Body of pancreas (tissue), 4 donors: ENCODE measurements around the gene IFTAP. TPM values are rescaled to one million over a fixed set of nuclear protein-coding genes. Genes with fewer than 3 reads are reported as not detected.
A peak's percentile ranks its signal among the peaks of the same experiment; 100 is the strongest.

Experiments used
- ATAC-seq: fragments of 150-250 bp; one replicate; pipeline ENCODE4 v1.9.1; 2016
- DNase-seq, 4 donors: peaks; one replicate each; pipeline ENCODE4 v3.0.0-alpha.2; 2019
- H3K27ac ChIP-seq, 4 donors: fragments of 200-600 bp; sonication (generic); 1 replicate in 3 of 4; 2 replicates in 1 of 4; pipeline versions ENCODE4 v1.5.1 to v1.6.1; 2016 to 2019; ENCODE audit warnings: mild to moderate bottlenecking in 1 of 4, mixed read lengths in 1 of 4, moderate library complexity in 1 of 4
- H3K27me3 ChIP-seq, 2 donors: fragments of 200-600 bp; sonication (generic); one replicate each; pipeline ENCODE4 v1.6.0; 2016; ENCODE audit warnings: mild to moderate bottlenecking in 1 of 2
- H3K36me3 ChIP-seq, 2 donors: fragments of 200-600 bp; sonication (generic); replicated peaks in 1 of 2; 2 replicates each; pipeline ENCODE4 v1.5.1; 2016; ENCODE audit warnings: low read depth in 2 of 2; ENCODE audit not compliant: insufficient read depth in 1 of 2
- H3K4me1 ChIP-seq: fragments of 200-600 bp; sonication (generic); one replicate; pipeline ENCODE4 v1.6.0; 2016
- H3K4me3 ChIP-seq, 2 donors: fragments of 200-600 bp; sonication (generic); 1 replicate in 1 of 2; 2 replicates in 1 of 2; pipeline ENCODE4 v1.5.1; 2016 to 2019
- H3K9me3 ChIP-seq, 3 donors: fragments of 200-600 bp; sonication (generic); 1 replicate in 2 of 3; 2 replicates in 1 of 3; pipeline ENCODE4 v1.5.1; 2016
- POLR2A ChIP-seq, 3 donors: fragments of 450-650 bp; IDR thresholded peaks; one replicate each; pipeline ENCODE4 v1.6.1; 2016; ENCODE audit warnings: antibody characterized with exemption in 3 of 3, mild to moderate bottlenecking in 2 of 3
- WGBS, 2 donors: methylation state at CpG; one replicate each; pipeline ENCODE4 v1.1.5; 2017; 5-methylcytosine and 5-hydroxymethylcytosine counted together
- intact Hi-C: fragments of 100-400 bp; cut with DNase I; formaldehyde crosslinking; loops from one replicate; pipeline ENCODE4 v1.15.1; 2023
- total RNA-seq, 2 donors: library from RNA; depleted of rRNA; stranded (reverse); fragments of >200 nt; gene quantifications; one replicate each; pipeline ENCODE4 v1.1.0, GENCODE V29; 2016
- TF ChIP-seq, protein P1 (sequence below), 7 experiments: fragments of 450-650 bp in 4 of 7; fragments of 200-600 bp in 3 of 7; sonication (generic) in 3 of 7; IDR thresholded peaks; one replicate each; pipeline ENCODE4 v1.5.1; 2016 to 2019; ENCODE audit warnings: antibody characterized with exemption in 7 of 7

Gene IFTAP
- total RNA-seq, 2 donors from 2014 or later, result 11.9 to 14.3 TPM

DNA sequence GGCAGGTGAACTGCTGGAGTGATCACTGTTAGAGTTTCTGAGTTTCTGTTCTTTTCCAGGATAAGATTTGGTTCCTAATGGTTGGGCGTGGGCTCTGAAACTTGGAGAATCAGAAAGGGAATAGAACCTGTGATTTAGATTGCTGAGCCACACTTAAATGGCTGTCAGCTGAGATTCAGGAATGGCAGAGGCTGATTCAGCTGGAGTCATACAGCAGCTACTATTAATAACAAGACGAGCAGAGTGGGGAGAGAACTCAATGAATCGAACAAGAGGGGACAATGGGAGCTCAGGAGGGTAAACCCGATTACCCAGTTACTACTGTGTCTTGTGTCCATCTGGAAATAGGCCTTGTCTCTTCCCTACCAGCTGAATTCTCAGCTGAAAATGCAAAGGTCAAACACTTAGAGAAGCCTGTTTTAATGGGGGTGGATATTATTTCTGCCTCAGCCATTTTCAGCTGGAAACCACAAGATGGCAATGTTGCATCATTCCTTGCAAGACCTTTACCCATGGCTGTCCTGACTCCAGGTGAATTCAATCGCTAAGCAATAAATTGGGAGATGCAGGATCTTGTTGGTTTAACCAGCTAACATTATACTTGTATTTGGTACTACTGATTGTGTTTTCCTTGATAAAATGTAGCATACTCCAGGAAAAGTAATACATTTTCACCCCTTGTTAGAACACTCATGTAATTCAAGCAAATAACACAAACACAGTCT lies 108.2 kb downstream of the IFTAP start:
- DNase-seq, result peak; percentile 20 to 61 (median 37)
- H3K36me3 ChIP-seq, result no peaks in the 10 kb centered on the region
- WGBS, 2 donors, result 41 to 45% methylated on average over 5 of the region's 5 CpGs
- no peaks in the 10 kb centered on the region for H3K9me3 ChIP-seq
- intact Hi-C loops, result no loop called here
- no peak overlapping the region for H3K4me3 ChIP-seq
- H3K27ac ChIP-seq, result no peak overlapping the region
- ATAC-seq, result peak; percentile 73
- no peaks in the 10 kb centered on the region for H3K4me1 ChIP-seq
- TF ChIP-seq POLR2A (IDR thresholded peaks at IDR 0.05), result no peak
- TF ChIP-seq, protein P1, sequence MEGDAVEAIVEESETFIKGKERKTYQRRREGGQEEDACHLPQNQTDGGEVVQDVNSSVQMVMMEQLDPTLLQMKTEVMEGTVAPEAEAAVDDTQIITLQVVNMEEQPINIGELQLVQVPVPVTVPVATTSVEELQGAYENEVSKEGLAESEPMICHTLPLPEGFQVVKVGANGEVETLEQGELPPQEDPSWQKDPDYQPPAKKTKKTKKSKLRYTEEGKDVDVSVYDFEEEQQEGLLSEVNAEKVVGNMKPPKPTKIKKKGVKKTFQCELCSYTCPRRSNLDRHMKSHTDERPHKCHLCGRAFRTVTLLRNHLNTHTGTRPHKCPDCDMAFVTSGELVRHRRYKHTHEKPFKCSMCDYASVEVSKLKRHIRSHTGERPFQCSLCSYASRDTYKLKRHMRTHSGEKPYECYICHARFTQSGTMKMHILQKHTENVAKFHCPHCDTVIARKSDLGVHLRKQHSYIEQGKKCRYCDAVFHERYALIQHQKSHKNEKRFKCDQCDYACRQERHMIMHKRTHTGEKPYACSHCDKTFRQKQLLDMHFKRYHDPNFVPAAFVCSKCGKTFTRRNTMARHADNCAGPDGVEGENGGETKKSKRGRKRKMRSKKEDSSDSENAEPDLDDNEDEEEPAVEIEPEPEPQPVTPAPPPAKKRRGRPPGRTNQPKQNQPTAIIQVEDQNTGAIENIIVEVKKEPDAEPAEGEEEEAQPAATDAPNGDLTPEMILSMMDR (IDR thresholded peaks at IDR 0.05), result peak; percentile 65 to 95 (median 89)
- no peaks in the 10 kb centered on the region for H3K27me3 ChIP-seq

DNA sequence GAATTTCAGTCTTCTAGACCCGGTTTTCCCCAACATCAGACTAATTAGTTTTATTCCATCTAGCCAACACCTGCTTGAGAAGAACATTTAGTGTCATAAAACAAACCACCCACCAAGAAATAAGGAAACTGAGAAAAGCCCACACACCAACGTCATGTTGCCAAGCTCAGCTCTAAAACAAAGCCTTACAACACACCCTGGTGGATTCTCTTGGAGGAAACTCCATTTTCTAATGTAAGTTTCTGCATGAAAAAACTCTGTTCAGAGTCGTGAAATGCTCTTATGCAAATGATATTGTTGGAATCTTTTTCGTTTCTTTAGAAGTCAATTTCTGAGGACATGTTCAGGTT lies 108.7 kb downstream of the IFTAP start:
- no peaks in the 10 kb centered on the region for H3K27me3 ChIP-seq
- no peaks in the 10 kb centered on the region for H3K36me3 ChIP-seq
- no peak for ATAC-seq
- DNase-seq, result no peak
- intact Hi-C loops, result no loop called here
- H3K4me3 ChIP-seq, result no peak overlapping the region
- WGBS, 2 donors, result 48 to 49% methylated on average over 4 of the region's 4 CpGs
- no peaks in the 10 kb centered on the region for H3K9me3 ChIP-seq
- H3K27ac ChIP-seq, result no peak overlapping the region
- H3K4me1 ChIP-seq, result no peaks in the 10 kb centered on the region
- TF ChIP-seq, protein P1 (IDR thresholded peaks at IDR 0.05), result no peak

Other genes starting within 250 kb of the IFTAP start
- gene TRAF6, start 84.2 kb upstream of the IFTAP start, total RNA-seq, result 1 to 10 TPM; 7.5 to 9.2 TPM
- under 1 TPM; 0.33 to 0.52 TPM for gene RAG1, start 26.5 kb upstream of the IFTAP start, total RNA-seq
- gene RAG2, start 3.7 kb downstream of the IFTAP start, total RNA-seq, result not detected